ENCODE data around the gene RPL38.

The RPL38 gene

DNA sequence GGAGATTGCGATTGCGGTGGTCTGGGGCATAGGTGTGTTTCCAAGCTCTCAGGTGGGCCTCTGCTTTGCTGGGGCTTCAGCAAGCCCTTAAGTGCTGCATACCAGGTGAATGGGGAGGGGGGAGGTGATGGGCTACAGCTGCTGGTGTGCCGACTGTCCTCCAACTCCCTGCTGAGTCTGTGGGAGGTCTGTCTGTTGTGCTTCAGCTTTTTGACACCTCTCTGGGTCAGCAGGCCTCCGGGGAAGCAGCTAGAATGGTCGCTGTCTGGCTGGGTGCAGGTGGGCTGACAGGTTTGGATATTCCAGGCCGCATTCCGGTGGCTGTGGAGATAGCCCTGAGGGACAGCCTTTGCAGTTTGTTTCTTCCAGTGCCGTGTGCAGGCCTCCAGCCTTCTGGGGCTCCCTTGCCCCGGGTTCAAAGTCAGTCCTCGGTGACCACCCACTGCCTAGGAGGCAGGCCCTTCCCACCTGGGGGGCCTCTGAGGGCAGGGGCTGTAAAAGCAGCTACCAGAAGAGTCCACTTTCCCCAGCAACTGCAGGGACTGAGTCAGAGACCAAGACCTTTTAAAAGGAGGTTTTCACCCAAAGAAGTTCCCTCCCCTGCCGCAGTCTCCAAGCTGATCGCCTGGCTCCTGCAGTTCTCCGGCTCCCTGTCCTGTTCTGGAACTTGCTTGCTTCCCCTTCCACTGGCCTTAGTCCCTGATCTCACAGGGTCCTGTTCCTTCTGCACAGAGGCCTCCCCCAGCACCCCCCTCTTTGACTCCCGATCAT lies 7.8 kb downstream of the RPL38 start:
- no peak for DNase-seq

DNA sequence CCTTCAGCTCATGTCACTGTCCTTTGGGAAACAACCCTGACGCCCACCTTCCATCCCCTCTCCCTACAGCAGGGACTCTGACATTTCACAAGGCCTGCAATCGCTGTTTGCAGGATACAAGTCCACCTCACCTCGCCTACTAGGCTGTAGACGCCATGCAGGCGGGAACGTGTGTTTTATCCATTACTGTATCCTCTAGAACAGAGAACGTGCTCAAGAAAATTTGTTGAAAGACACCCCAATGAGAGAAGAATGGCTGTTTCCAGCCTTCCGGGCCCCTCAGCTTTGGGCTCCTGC lies 8.4 kb downstream of the RPL38 start:
- DNase-seq, result no peak

DNA sequence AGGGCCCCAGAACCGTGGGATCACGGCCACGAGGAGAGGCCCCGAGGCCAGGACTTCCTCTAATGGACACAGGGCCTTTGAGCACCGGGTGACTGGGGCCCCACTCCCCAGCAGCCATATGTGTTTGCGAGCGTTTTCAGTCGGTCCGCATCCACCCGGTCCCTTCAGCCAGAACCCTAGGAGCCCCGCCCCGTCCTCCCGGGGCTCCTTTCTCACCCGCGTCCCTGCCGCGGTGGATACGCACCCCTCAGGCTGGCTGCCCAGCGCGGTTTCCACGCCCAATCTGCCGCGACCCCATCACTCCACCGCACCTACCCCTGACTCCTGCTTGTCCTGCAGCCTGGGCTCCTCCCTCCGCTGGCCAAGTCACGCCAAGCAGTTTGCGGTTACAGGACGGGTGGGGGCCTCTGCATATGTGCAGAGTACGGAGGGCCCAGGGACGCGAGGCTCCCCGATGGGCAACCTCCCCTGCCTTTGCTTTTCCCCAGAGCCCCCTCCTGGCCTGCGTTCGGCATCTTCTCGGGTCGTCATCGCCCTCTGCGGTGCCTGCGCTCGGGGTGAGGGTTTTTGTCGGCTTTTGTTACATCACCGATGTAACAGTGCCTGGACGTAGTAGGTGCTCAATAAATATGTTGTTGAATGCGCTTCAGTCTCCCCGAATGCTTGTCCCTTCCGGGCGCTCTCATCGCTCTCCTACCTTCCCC lies 8.9 kb downstream of the RPL38 start:
- DNase-seq, result peak; percentile 27

DNA sequence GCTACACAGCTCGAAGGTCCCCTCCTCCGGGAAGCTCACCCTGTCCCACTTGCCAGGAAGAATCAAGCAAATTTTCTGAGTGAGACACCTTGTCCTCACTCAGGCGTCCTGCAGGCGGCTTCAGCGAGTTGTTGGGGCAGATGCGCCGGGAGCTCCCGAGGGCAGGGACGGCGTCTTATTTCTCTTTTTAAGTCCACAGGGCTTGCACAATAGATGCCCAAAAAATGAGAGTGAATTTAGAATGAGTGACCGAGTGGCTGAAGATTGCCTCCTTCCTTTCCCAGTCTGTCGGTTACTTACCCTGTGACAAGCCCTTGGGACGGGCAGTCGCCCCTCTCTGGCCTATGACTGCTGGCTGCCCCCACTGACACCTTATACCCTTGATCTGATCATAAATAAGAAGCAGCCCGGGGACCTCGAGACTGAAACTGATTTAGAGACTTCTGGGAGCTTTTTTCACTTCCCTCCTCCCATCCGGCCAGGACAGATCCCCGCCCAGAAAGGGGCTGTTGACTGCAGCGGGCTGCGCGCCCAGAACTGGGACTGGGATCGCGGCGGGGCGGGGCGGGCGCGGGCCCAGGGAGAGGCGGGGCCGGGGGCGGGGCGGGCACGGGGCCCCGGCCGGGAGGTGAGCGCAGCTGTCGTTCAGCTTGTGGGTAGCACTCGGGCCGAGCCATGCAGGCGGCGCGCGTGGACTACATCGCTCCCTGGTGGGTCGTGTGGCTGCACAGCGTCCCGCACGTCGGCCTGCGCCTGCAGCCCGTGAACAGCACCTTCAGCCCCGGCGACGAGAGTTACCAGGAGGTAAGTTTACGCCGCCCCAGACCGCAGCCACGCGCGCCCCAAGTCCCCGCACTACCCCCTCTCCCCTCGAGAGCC lies 9.7 kb downstream of the RPL38 start, which contains the start of gene TTYH2:
Gene TTYH2 (plus strand): TSS at position 659 of the 879 bp plus-strand sequence. CDS start 17 bp downstream, at position 676.
- DNase-seq, result peak; percentile 70

DNA sequence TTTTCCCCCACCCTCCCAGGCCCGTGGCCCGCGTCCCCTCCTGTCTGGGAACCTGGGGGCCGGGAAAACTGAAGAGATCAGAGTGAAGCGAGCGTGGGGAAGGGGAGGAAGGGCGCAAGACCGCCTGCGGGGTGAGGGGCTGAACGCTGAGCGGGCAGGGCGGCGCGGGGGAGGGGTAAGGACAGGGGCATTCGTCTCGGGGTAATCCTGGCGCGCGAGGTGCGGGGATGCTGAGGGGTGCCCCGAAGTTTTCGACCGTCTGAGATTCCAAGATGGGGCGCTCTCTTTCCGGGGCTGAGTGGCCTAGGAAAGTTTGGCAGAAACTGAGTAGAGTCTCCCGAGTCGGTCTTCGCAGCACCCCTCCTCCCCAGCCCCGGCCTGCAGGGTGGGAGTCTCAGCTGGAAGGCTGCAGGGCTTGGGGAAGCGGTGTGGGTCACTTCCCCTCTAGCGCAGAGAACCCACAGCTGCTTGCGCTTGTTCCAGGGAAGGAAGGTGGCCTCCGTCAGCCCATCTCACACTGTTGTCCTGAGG lies 10.4 kb downstream of the RPL38 start:
- DNase-seq, result no peak

DNA sequence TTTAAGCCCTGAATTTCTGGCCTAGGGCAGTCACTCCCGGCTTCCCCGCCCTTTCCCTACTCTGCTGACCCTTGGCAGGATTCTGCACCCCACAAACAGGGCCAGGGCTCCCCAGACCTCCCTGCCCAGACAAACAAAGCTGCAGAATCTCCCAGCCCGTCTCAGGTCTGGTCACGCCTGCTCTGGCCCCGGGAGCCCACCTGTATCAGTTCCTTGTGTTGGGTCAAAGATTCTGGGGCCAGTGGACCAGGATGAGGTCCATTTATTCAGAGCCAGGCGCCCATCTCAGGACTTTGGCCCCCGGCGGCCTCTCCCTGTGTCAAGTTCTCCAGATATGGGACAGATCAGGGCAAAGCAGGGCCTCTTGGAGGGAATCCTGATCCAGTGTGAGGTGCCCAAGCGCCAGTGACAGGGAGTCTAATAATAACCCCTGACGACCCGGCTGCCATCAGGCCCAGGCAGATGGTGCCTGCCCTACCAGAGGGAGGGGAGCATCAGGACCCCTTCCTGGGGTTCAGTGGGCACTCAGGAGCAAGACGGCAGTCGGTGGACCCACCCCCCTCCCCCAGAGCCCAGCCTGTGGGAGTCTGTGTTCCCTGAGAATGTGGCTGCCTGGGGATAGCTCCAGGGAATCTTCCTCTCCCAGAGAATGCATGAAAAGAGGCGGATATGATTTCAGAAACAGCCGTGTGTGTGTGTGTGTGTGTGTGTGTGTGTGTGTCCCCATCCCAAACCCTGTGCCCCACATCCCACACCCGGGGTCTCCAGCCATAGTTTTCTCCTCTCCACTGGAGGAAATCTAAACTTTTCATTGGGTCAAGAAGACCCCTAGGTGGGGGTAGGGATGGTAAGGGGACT lies 11.2 kb downstream of the RPL38 start:
- no peak for DNase-seq

DNA sequence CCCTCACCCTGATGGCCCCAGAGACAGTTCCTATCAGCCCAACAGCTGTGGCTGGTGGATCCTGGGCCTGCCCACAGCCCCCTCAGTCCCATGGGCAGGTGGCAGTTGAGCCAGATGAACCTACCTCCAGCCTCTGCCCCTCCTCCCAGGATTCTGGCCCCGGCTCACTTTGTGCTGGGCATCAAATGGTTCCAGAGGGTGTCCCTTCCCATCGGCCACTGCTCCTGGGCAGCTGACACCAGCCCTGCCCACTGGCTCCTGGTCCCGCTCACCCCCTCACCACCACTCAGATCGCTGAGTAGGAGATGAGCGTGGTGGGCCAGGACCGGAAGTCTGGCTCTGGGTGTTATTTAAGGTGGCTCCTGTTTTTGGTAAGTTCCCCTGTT lies 11.9 kb downstream of the RPL38 start:
- no peak for DNase-seq

DNA sequence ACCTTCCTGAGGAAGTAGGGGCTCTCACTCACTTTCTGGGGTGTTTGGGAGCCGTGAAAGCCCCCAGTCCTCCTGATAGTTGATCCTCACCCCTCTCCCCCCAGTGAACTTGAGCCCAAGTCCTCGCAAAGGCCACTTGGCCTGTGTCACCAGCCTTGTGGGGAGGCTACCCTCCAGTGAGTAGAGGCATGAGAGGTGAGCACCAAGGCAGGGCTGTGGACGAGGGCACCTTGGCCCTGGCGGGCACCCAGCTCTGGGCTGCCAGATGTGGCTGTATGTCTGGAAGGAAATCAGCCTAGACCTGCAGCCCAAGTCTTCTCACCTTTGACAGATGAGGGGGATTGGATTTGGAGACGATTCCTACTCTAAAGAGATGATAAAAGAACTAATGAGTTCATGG lies 13.0 kb downstream of the RPL38 start:
- DNase-seq, result no peak

DNA sequence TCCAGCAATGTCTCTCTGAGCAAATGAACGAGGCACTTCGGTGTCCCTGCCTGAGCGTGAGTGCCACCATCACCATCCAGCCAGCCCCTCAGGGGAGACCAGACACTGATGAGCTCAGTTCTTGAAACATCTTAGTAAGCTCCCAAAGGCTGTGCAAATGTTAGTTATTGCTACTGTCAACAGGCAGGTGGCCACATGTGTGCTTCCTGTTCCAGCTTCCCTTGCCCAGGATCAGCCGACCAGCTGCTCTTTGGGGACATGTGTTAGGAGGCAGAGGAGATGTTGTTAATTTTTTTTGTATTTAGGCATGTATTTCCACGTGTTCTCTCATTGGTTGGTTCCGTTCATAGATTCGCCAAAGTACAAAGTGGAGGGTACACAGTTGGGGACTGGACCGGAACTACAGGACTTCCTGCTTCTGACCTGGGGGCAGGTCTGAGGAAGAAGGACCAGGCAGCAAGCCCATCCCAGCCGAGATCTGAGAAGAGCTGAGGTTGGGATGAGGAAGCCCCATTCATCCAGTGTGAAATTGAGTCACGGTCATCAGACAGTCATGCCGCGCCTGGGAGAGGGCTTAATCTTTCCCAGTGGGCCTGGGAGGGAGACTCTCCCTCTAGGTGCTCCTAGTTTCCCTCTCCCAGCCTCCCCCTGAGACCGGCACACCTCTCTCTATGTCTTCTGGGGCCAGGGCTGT lies 13.7 kb downstream of the RPL38 start:
- DNase-seq, result no peak

DNA sequence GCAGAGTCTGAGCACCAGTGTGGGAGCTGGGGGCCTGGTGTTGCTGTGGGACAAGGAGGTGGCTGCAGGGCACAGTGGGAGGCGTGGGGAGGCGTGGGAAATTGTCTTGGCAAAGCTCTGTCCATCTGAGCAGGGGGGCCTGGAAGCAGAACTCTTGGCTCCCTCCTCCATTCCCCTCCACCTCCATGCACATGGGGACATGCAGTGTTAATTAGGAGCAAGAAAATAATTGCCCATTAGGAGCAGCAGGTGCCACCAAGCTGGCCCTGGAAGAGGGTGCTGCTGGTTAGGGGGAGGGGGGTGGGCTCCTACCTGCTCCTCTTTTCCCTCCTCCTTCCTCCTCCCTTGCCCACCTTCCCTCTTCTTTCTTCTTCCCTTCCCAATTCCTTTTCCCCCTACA lies 14.4 kb downstream of the RPL38 start:
- no peak for DNase-seq

DNA sequence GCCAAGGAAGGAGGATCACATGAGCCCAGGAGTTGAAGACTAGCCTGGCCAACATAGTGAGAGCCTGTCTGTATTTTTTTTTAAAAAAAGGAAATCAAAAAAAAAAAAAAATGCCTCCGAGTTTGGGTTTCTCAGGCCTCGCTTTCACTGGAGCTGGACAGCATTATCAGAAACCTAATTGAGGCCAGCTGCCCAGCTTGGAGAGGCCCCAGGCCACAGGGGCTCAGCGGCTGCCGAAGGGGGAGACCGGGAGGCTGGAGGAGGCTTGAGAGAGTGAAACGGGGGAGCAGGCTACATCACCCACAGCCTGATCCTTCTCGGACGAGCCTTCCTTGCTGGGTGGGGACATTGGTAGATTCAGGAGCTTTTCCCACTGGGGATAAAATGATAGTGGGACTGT lies 15.0 kb downstream of the RPL38 start:
- no peak for DNase-seq

DNA sequence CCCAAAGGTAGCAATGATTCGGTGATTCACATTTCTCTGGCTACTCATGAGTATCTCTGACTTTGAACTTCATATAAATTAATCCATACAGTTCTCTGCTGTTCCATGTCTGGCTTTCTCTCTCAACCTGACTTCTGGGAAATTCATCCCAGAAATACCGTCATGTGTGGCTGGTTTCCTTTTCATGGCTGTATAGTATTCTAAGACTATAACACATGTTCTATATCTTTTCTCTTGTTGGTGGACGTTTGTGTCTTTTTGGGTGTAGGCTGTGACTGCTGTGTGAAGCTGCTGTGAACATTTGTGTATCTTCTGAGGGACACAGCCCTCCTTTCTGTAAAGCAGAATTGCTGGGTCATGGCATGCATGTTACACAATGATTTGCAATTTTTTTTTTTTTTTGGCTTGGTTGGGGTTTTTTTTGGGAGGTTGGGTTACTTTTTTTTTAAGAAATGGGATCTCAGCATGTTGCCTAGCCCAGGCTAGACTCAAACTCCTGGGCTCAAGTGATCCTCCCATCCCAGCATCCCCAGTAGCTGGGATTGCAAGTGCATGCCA lies 16.2 kb downstream of the RPL38 start:
- DNase-seq, result no peak

DNA sequence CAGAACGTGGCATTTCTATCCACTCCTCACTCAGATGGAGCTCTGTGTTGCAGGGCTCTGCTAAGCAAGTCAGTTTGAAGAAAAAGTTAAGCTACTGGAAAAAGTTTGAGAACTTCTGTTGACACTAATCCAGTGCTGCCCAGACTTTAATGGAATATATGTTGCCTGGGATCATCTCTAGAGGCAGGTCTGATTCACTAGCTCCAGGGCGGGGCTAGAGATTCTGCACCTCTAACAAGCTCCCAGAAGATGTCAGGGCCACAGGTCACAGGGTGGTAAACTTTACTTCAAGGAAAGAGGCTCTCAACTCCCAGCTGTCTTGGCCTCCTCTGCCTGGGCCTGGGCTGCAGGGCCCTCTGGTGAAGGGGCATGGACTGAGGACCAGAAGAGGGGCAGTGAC lies 16.7 kb downstream of the RPL38 start:
- no peak for DNase-seq

DNA sequence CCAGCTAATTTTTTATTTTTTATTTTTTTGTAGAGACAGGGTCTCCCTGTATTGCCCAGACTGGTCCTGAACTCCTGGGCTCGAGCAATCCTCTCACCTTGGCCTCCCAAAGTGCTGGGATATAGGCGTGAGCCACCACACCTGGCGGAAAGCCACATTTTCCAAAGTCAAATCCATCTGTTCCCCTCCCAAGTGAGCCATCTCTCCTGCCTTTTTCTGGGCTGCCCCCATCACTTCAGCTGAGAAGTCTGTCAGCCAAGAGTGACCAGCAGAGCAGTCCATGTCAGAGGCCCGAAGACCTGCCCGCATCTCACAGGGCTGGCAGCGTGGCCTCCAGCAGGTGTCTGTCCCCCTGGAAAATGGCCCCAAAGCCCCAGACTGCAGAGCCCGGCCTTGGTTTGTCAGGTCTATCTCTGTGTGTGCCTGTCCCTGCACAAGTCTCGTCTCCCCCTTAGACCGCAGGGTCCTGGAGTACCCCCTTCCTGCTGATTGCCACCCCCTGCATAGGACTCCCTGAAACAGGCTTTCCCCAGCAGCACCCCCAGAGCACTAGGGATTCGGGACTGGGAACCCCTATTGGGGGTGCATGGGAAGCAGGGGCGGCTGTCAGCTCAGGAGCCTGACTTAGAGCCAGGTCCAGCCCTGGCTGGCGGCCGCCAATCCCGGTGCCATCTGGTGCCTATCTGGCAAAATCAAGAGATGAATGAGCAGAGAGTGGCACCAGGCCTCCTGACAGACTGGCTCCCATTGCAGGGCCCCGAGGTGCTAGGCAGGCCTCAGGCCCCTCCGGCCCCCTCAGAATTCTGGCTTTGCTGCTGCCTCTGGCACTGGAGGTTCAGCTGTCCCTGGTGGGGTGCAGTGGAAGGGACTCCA lies 17.7 kb downstream of the RPL38 start:
- DNase-seq, result no peak

DNA sequence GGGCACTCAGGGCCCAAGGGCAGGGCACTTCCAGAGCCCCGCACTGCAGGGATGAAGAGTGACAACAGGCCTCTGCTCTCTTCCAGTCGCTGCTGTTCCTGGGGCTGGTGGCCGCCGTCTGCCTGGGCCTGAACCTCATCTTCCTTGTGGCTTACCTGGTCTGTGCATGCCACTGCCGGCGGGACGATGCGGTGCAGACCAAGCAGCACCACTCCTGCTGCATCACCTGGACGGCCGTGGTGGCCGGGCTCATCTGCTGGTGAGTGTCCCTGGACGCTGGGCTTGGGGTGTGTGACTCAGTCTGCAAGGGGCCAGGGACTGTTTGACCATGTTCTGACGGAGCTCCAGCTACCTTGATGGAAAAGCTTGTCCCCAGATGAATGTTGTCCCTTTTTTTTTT lies 18.9 kb downstream of the RPL38 start:
- DNase-seq, result no peak

DNA sequence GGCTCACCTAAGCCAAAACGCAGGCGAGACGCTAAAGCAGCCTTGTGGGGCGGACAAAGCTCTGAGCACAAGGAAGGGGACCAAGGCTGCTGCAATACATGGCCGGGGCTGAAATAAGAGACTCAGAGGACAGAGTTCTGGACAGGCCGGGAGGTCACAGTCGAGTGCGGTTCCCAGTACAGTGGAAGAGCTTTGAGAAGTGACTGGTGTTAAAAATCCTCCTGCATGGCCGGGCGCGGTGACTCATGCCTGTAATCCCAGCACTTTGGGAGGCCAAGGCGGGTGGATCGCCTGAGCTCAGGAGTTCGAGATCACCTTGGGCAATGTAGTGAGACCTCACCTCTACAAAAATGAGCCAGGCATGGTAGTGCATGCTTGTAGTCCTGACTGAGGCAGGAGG lies 20.4 kb downstream of the RPL38 start:
- no peak for DNase-seq

DNA sequence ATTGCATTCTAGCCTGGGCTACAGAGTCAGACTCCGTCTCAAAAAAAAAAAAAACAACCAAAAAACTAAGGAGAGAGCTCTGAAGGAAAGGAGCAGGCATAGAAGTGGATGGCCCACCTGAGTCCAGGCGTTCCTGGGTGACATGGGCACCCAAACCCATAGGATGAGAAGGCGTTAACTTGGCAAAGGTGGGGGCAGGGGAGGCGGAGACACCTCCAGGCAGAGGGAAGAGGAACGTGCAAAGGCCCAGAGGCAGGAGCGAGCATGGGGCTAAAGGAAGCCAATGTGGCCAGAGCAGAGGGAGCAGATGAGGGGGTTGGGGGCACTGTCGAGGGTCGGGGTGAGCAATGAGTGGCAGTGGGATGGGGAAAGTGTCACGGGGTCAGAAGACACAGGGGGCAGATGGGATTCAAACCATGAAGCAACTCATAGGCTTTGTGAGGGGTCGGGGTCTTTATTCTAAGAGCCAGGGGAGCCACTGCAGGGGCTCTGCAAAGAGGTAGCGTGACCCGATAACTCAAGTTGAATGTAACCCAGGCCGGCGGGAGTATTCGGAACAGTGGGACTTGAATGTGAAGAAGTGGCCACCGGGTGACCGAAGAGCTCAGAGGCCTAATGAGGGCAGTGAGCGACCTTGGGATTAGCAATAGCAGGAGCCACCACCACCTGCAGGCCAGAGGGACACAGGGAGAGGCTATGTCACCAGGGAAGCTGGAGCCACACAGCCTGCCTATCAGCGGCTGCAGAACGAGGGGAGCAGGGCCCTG lies 21.7 kb downstream of the RPL38 start:
- no peak for DNase-seq

DNA sequence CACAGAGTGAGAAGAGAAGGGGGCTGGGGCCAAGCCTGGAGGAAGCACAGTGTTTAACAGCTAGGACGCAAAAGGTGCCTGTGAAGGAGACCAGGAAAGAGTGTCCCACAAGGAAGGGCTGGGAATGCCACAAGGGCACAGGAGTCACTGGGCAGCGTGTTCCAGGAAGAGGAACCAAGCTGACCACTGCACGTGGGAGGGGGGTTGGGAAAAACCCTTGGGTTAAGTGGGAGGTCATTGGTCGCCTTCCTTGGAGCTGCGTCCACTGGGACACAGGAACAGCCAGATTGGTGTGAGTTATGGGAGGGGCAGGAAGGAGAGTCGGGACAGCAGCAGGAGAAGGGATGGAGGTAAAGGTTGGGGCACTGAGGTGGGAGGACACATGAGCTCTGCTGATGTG lies 22.8 kb downstream of the RPL38 start:
- no peak for DNase-seq

DNA sequence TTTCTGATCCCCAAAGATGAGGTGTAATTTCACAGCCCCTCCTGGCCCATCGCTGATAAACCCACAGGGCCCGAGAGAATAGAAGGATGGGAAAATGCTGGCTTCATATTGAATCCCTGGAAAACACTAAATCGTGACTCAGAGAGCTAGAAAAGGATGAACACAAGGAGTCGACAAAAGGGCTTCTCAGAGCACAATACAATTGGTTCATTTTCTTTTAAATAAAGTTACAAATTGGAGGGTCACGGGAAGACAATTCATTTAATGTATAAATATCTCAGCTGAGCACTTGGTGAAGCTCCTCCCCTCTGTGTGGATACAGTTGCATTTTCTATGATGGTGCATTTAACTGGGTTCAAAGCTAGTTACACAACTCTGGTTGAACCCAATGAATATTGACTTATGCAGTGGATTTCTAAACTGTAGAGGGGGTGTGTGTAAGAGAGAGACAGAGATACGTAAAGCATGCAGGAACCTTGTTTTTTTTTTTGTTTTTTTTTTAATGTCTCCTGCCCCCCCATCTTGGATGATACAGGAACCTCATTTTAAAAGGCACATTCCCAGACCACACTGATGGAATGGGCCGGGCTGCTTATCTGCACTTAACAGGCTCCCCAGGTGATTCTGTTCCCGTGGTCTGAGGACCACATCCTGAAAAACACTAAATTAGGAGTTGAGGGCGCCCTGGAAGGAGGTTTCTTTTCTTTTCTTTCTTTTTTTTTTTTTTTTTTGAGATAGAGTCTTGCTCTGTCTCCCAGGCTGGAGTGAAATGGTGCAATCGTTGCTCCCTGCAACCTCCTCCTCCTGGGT lies 24.0 kb downstream of the RPL38 start:
- DNase-seq, result no peak

All from stimulated activated CD4-positive, alpha-beta T cell treated with anti-CD3 and anti-CD28 coated beads, Interleukin-4, amount 100 ng/mL, for 24 hours (primary cell).